ENCODE data around the gene NFXL1.

NFXL1 gene

GRCh38 chr4:47798165-47798564 is 116.2 kb downstream of the NFXL1 start:
- no peak for TF ChIP-seq CTCF (IDR thresholded peaks at IDR 0.05; ENCODE audit: borderline replicate concordance, insufficient read depth, low read depth, low read length)

More at GRCh38 chr4:47798165-47798564, 116.2 kb downstream of the NFXL1 start:
- no peak overlapping the region for H3K4me3 ChIP-seq (ENCODE audit: low read depth, low read length)

Measured in GM12875 (cell line).